Ectodermal cell (in vitro differentiated cells): Measurements from ENCODE around the gene GLRX5.

Source experiments
- H3K27ac ChIP-seq: 2 replicates; pipeline ENCODE4 v1.7.0; 2013; ENCODE audit warnings: mild to moderate bottlenecking, low read depth, low read length; ENCODE audit not compliant: insufficient read depth, poor library complexity, severe bottlenecking
- H3K27me3 ChIP-seq: 2 replicates; pipeline ENCODE4 v1.7.0; 2013; ENCODE audit warnings: mild to moderate bottlenecking, low read length; ENCODE audit not compliant: insufficient read depth, control insufficient read depth, poor library complexity, severe bottlenecking
- H3K36me3 ChIP-seq: one replicate; pipeline ENCODE4 v1.7.0; 2013; ENCODE audit warnings: low read length; ENCODE audit not compliant: control insufficient read depth, insufficient read depth
- H3K4me1 ChIP-seq: one replicate; pipeline ENCODE4 v1.7.0; 2013; ENCODE audit warnings: low read length; ENCODE audit not compliant: control insufficient read depth, insufficient read depth
- H3K4me3 ChIP-seq: 2 replicates; pipeline ENCODE4 v1.7.0; 2013; ENCODE audit warnings: low read depth, low read length, control low read depth; ENCODE audit not compliant: insufficient read depth
- H3K9me3 ChIP-seq: 2 replicates; pipeline ENCODE4 v1.7.0; 2013; ENCODE audit warnings: mild to moderate bottlenecking, low read length, moderate library complexity; ENCODE audit not compliant: control insufficient read depth
- WGBS, 2 experiments: methylation state at CpG; one replicate each; pipeline ENCODE4 v1.1.7; 2013; ENCODE audit warnings: missing lambda C conversion rate in 2 of 2; 5-methylcytosine and 5-hydroxymethylcytosine counted together

Gene GLRX5

DNA sequence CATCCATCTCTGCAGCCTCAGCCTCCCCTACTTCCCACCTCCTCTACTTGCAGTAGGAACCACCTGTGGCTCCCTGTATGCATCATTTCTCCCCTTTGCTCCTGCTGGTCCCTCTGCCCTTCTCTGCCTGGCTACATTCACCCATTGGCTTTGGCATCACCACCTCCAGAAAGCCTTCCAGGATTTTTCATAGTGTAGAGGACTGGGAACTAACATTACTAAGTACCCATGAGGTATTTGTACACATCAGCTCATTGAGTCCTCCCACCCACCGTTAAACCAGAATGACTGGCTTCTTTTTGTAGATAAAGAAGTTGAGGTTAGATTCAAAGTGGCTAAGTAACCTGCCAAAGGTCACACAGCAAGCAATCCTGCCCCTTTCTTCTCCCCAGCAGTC is 35.5 kb upstream of the GLRX5 start:
- Histone ChIP-seq H3K4me3 (no peak overlapping the region), H3K36me3 (no peaks in the 10 kb centered on the region), H3K4me1 (peaks cover 14% of the 10 kb centered on the region), H3K27me3 (no peaks in the 10 kb centered on the region), H3K9me3 (no peaks in the 10 kb centered on the region), H3K27ac (no peak overlapping the region)
- WGBS, 2 experiments, result 83% methylated on average over 1 of the region's 1 CpG; no CpG with 5 or more reads in 1 of the 2 experiments

DNA sequence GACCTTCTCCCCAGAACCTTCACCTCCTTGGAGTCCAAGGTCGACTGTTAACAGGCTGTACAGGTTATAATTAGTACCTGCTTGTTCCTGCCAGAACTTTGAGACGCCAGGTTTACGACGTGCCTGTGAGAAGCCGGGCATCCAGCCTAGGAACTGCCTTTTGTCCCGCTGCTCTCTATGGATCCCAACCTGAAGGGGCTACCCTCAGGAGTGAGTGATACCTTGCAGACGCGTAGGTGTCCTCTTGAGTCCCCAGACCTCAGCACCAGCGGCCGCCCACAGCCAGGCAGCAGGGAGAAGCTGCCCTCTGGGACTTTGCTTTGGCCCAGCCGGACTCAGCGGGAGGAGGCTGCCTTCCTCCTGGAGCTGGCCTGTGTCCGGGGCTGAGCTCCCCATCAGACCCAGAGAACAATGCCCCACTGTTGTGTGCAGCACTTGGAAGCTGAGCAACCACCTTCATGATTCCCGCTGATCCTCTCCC is 34.6 kb upstream of the GLRX5 start:
- H3K4me3 ChIP-seq, result no peak overlapping the region
- WGBS, 2 experiments, result 93 to 94% methylated on average over 14 of the region's 14 CpGs
- H3K4me1 ChIP-seq, result peaks cover 14% of the 10 kb centered on the region
- no peak overlapping the region for H3K27ac ChIP-seq
- no peaks in the 10 kb centered on the region for H3K9me3 ChIP-seq
- no peaks in the 10 kb centered on the region for H3K27me3 ChIP-seq
- H3K36me3 ChIP-seq, result no peaks in the 10 kb centered on the region

DNA sequence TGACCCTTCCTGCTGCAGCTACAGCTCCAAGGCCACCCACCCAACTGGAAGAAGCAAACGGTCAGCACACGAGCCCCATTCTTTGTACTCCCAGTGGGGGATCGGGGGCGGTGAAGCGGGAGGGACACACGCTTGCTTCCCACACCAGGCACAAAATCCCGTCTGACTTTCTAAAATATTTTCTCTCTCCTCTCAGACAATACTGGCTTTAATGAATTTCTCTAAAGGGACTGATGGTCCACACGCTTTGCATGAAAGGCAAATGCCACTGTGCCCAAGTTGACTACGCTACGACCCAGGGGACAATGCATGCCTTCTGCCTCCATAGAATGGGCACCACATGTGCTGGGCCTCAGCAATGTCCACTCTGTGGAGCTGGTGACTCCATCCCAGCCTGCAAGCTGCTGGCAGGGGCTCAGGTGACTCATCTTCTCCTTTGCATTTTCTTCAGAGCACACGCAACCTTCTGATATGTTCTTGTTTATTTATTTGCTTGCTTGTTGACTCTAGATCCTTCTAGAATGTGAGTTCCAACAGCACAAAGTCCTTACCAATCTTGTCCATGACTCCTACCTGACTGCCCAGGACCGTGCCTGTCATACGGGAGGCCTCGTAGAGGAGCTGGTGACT is 34.0 kb upstream of the GLRX5 start:
- Histone ChIP-seq H3K27ac (no peak overlapping the region), H3K9me3 (no peaks in the 10 kb centered on the region), H3K27me3 (no peaks in the 10 kb centered on the region), H3K4me3 (no peak overlapping the region), H3K36me3 (no peaks in the 10 kb centered on the region), H3K4me1 (peaks cover 14% of the 10 kb centered on the region)
- WGBS, 2 experiments, result 81 to 82% methylated on average over 14 of the region's 14 CpGs

DNA sequence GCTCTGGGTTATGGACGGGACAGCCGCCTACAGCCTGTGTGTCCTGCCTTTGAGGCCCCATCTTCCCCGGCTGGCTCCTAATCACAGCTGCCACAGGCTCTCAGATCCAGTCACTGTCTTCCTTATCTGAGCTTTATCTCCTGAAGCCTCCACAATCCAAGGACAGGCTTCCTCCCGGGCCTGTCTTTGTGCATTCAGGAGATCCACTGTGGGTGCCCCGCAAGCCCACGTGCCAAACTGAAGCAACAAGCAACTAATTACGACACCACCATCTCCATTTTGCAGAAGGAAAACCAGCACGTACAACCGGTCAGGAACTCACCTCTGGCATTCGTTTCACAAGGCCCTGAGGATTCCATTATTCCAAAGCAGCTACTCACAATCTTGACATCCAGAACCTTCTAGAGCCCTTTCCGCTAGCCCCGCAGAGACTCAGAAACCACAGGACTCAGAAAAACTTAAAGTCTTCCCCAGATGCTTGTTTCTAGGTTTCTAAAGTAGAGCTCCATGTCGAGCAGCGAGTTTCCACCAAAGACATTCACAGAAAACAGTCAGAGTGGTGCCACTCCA is 32.4 kb upstream of the GLRX5 start:
- peaks cover 5% of the 10 kb centered on the region for H3K4me1 ChIP-seq
- no peak overlapping the region for H3K4me3 ChIP-seq
- H3K27me3 ChIP-seq, result no peaks in the 10 kb centered on the region
- H3K36me3 ChIP-seq, result no peaks in the 10 kb centered on the region
- no peak overlapping the region for H3K27ac ChIP-seq
- H3K9me3 ChIP-seq, result no peaks in the 10 kb centered on the region
- 91 to 93% methylated on average over 14 of the region's 14 CpGs for WGBS, 2 experiments

DNA sequence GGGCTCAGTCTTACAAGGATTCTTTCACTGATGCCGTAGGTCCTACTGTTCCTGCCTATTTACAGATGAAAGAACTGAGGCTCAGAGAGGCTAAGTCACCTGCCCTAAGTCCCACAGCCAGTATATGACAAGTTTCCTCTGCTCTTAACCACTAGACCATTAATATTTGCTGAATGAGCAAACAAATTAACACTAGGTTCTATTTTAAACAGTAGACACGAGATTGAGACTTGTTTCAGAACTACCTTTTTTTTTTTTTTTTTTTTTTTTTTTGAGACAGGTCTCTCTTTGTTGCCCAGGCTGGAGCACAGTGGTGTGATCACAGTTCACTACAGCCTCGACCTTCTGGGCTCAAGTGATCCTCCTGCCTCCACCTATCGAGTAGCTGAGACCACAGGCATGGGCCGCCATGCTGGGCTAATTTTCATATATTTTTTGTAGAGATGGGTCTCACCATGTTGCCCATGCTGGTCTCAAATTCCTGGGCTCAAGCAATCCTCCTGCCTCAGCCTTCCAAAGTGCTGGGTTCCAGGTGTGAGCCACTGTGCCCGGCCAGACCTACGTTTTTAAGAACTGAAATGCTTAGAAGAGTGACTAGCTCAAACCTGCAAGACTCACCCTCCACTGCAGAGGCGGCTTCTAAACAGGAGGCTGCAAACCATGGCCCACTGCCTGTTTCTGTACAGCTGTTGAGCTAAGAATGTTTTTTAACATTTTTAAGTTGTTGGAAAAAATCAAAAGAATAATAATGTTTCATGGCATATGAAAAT is 31.3 kb upstream of the GLRX5 start:
- 91 to 92% methylated on average over 8 of the region's 8 CpGs for WGBS, 2 experiments
- Histone ChIP-seq H3K4me1 (peaks cover 5% of the 10 kb centered on the region), H3K4me3 (no peak overlapping the region), H3K27me3 (no peaks in the 10 kb centered on the region), H3K9me3 (no peaks in the 10 kb centered on the region), H3K36me3 (no peaks in the 10 kb centered on the region), H3K27ac (no peak overlapping the region)

DNA sequence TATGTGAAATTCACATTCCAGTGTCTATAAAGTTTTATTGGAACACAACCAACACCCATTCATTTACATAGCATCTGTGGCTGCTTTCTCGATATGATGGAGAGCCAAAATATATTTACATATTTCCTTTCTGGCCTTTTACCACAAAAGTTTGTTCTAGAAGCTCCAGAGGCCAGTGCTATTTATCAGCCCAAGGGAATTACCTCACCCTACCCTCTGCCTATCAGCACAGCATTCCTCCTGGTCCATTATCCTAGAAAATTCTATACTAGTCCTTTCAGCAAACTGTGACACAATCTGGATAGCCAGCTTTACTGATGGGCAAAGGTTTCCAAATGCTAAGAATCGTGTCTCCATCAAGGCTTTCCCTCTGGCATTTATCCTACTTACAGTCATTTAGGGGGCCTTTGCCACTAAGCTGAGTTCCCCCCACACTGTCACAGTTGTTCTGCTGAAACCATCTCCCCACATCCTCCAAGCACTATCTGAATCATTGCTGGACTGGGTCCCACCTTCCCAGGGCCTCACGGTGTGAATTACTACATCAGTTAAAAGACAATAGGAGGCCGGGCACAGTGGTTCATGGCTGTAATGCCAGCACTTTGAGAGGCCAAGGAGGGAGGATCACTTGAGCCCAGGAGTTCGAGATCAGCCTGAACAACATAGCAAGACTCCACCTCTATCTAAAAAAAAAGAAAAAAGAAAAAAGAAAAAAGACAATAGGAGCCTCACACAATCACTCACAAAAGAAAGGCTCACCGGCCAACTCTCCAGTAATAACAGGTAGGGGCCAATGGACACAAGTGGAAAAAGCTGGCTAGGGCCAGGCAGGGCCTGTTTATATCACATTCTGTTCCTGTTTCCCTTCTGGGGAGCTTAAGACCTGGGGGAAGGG is 30.5 kb upstream of the GLRX5 start:
- WGBS, 2 experiments, result 80 to 91% methylated on average over 6 of the region's 6 CpGs
- H3K36me3 ChIP-seq, result no peaks in the 10 kb centered on the region
- no peak overlapping the region for H3K27ac ChIP-seq

DNA sequence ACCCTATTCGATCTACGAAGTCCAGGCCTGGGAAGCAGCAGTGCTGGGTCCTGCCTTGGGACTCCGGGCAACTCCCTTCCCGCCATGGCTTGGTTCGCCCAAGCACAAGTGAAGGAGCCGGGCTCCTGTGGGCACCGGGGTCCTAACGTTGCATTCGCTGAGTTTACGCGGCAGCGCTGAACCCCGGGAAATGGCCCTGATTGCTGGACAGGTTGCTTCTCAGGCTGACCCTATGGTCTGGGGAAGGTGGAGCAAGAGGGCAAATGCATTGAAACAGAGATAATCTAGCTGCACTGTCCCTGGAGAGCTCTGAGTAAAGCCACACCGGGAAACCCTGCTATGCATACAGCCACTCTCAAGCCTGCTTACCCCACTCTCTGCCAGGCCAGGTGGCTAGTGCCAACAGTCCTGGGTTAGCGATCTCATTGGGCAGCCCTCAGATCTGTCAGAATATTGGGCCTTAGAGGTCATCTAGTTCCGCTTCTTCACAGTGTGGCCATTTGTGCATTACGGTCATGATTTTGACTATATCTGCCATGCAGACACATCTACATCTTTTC is 29.7 kb upstream of the GLRX5 start:
- H3K27me3 ChIP-seq, result no peaks in the 10 kb centered on the region
- no peak overlapping the region for H3K4me3 ChIP-seq
- H3K36me3 ChIP-seq, result no peaks in the 10 kb centered on the region
- H3K9me3 ChIP-seq, result no peaks in the 10 kb centered on the region
- peaks cover 5% of the 10 kb centered on the region for H3K4me1 ChIP-seq
- 89 to 90% methylated on average over 17 of the region's 17 CpGs for WGBS, 2 experiments
- H3K27ac ChIP-seq, result no peak overlapping the region

More for the DNA sequence above, 30.5 kb upstream of the GLRX5 start:
- H3K4me1 ChIP-seq, result peaks cover 5% of the 10 kb centered on the region
- H3K9me3 ChIP-seq, result no peaks in the 10 kb centered on the region
- H3K4me3 ChIP-seq, result no peak overlapping the region
- H3K27me3 ChIP-seq, result no peaks in the 10 kb centered on the region

DNA sequence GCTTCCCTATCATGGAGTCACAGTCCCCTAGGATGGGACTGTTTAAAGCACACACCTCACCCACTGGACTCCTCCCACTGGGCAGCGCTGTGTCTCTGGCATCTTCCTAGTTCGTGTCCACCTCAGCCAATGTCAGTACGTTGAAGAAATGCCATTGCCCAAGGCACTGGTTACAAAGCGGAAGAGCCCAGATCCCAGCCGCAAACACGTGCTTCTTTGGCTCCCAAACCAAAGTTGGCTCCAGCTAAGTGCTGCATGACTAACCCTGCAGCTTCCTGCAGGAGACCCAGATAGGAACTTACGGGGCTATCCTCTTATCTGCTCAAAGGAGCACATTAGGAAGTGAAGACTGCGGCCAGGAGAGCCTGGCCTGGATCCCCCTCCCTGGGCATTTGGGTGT is 27.7 kb upstream of the GLRX5 start:
- no peaks in the 10 kb centered on the region for H3K4me1 ChIP-seq
- no peak overlapping the region for H3K4me3 ChIP-seq
- H3K9me3 ChIP-seq, result no peaks in the 10 kb centered on the region
- no peaks in the 10 kb centered on the region for H3K36me3 ChIP-seq
- 93% methylated on average over 8 of the region's 8 CpGs for WGBS, 2 experiments
- no peak overlapping the region for H3K27ac ChIP-seq
- H3K27me3 ChIP-seq, result no peaks in the 10 kb centered on the region

DNA sequence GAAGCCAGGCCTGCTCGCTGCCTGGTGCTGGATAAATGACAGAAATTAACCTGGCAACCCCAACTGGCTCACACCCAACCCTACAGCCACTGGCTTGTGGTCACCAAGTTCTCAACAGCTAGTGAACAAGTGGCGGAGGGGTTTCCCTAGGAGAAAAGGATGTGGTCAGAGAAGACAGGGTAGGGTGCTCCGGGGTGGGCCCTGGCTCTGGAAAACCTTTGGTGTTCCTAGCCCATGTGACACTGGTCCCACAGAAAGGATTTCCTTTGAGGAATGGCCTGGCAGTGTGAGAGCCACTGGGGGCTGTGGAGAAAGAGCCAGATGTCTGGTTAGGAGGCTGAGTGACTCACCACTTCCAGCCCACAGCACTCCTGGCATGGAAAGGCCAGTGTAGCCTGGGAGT is 27.1 kb upstream of the GLRX5 start:
- Histone ChIP-seq H3K4me3 (no peak overlapping the region), H3K4me1 (no peaks in the 10 kb centered on the region), H3K27me3 (no peaks in the 10 kb centered on the region), H3K36me3 (no peaks in the 10 kb centered on the region), H3K9me3 (no peaks in the 10 kb centered on the region), H3K27ac (no peak overlapping the region)
- 94 to 96% methylated on average over 3 of the region's 3 CpGs for WGBS, 2 experiments
